HG03565 (cell line): ENCODE measurements around the gene FSTL5.

Experiments used
- ATAC-seq: cut with Tn5 transposase; IDR thresholded peaks from one replicate; pipeline ENCODE4 v1.9.1; 2021; ENCODE audit warnings: mild to moderate bottlenecking, moderate library complexity; ENCODE audit not compliant: unreplicated experiment

Gene FSTL5

GRCh38 chr4:161466316-161466715, 697.5 kb downstream of the FSTL5 start:
- ATAC-seq, result no peak

GRCh38 chr4:161463436-161463835, 700.4 kb downstream of the FSTL5 start:
- ATAC-seq, result no peak

- ATAC-seq, result no peak
These were observed 705.9 kb downstream of the FSTL5 start for GRCh38 chr4:161457906-161458305.

- ATAC-seq, result no peak
These were observed 706.5 kb downstream of the FSTL5 start for GRCh38 chr4:161457311-161457710.

GRCh38 chr4:161454860-161455259, 708.9 kb downstream of the FSTL5 start:
- ATAC-seq, result no peak

GRCh38 chr4:161448550-161449180, 715.1 kb downstream of the FSTL5 start:
- ATAC-seq, result no peak

- ATAC-seq, result no peak
These were observed 719.2 kb downstream of the FSTL5 start for GRCh38 chr4:161444626-161445025.

GRCh38 chr4:161442921-161443320, 720.9 kb downstream of the FSTL5 start:
- ATAC-seq, result no peak

- no peak for ATAC-seq
These were observed 725.7 kb downstream of the FSTL5 start for GRCh38 chr4:161438096-161438495.

- no peak for ATAC-seq
These were observed 735.4 kb downstream of the FSTL5 start for GRCh38 chr4:161428180-161428965.

- no peak for ATAC-seq
These were observed 744.0 kb downstream of the FSTL5 start for GRCh38 chr4:161419822-161420221.

- no peak for ATAC-seq
These were observed 751.9 kb downstream of the FSTL5 start for GRCh38 chr4:161411901-161412300.

- ATAC-seq, result no peak
These were observed 759.3 kb downstream of the FSTL5 start for GRCh38 chr4:161404346-161405110.

- ATAC-seq, result no peak
These were observed 760.0 kb downstream of the FSTL5 start for GRCh38 chr4:161403781-161404180.

- no peak for ATAC-seq
These were observed 770.2 kb downstream of the FSTL5 start for GRCh38 chr4:161393602-161394001.

- ATAC-seq, result no peak
These were observed 781.1 kb downstream of the FSTL5 start for GRCh38 chr4:161382655-161383054.

GRCh38 chr4:161376275-161376674, 787.5 kb downstream of the FSTL5 start:
- no peak for ATAC-seq

- no peak for ATAC-seq
These were observed 799.1 kb downstream of the FSTL5 start for GRCh38 chr4:161364681-161365080.

- ATAC-seq, result no peak
These were observed 802.8 kb downstream of the FSTL5 start for GRCh38 chr4:161360982-161361381.

- ATAC-seq, result no peak
These were observed 804.3 kb downstream of the FSTL5 start for GRCh38 chr4:161359491-161359890.

GRCh38 chr4:161356351-161356750, 807.4 kb downstream of the FSTL5 start:
- no peak for ATAC-seq

- ATAC-seq, result no peak
These were observed 812.9 kb downstream of the FSTL5 start for GRCh38 chr4:161350946-161351345.
